ENCODE results near the gene SLC6A18. TPM values are rescaled to one million over a fixed set of nuclear protein-coding genes. Genes with fewer than 3 reads are reported as not detected.

Gene SLC6A18
- polyA plus RNA-seq, 1 of the 3 experiments (the other 2 are of a cell fraction) = not detected

DNA sequence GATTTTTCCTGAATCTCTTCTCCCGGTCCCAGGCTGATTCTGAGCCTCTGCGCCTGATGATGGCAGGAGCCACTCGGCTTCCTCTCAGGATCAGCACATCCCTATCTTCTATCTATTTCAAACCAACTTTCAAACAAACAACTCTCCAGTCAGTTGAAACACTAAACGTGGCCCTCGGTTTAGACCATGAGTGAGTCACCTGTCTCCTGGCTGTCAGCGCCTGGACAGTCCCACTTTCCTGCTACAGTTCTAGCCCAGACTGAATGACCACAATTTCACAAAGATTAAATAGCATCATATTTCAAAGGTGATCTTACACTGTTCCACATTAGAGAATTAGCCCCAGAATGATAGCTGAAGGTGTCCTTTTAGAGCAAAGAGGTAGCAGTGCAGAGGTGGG is 17.6 kb upstream of the SLC6A18 start:
- Histone ChIP-seq H3K9me2 (no peaks in the 10 kb centered on the region), H2AFZ (ENCODE audit: low read depth) (no peak overlapping the region)
- CTCF ChIA-PET = interaction anchor here (1.3 to 2.8 kb wide), 4 partner anchors 13 to 437 kb away, joined by 5 to 23 read pairs (median 6); no protein-coding TSS in a partner anchor

More for the DNA sequence above, 17.6 kb upstream of the SLC6A18 start:
- POLR2A ChIA-PET = no interaction called here
- no peaks in the 10 kb centered on the region for H3K36me3 ChIP-seq (replicated peaks in 1 of 2; ENCODE audit: control insufficient read depth in 1 of 2, insufficient read depth in 2 of 2, low read length in 1 of 2)
- H3K27me3 ChIP-seq (ENCODE audit: insufficient read depth) = peaks cover 48% of the 10 kb centered on the region
- H3K27ac ChIP-seq (ENCODE audit: low read depth in 2 of 2, low read length in 1 of 2) = no peak overlapping the region
- H3K9me3 ChIP-seq = no peaks in the 10 kb centered on the region
- TF ChIP-seq SIN3A (IDR thresholded peaks at IDR 0.05; ENCODE audit: borderline replicate concordance, low read depth, low read length) (no peak), FOSL2 (IDR thresholded peaks at IDR 0.05; ENCODE audit: borderline replicate concordance, low read depth) (no peak), POLR2AphosphoS5 (IDR thresholded peaks at IDR 0.05; ENCODE audit: low read depth, low read length) (no peak), MEF2A (IDR thresholded peaks at IDR 0.05; ENCODE audit: borderline replicate concordance, low read depth) (no peak), RFX5 (IDR thresholded peaks at IDR 0.05; ENCODE audit: low read length) (no peak), TEAD4 (IDR thresholded peaks at IDR 0.05; ENCODE audit: borderline replicate concordance, insufficient read depth) (no peak), RAD21 (IDR thresholded peaks at IDR 0.05; ENCODE audit: low read length) (no peak), SMC3 (IDR thresholded peaks at IDR 0.05; ENCODE audit: low read depth, low read length) (no peak)
- TF ChIP-seq, protein P1, sequence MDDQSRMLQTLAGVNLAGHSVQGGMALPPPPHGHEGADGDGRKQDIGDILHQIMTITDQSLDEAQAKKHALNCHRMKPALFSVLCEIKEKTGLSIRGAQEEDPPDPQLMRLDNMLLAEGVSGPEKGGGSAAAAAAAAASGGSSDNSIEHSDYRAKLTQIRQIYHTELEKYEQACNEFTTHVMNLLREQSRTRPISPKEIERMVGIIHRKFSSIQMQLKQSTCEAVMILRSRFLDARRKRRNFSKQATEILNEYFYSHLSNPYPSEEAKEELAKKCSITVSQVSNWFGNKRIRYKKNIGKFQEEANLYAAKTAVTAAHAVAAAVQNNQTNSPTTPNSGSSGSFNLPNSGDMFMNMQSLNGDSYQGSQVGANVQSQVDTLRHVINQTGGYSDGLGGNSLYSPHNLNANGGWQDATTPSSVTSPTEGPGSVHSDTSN (IDR thresholded peaks at IDR 0.05) = no peak
- TF ChIP-seq, protein P2, sequence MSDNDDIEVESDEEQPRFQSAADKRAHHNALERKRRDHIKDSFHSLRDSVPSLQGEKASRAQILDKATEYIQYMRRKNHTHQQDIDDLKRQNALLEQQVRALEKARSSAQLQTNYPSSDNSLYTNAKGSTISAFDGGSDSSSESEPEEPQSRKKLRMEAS (IDR thresholded peaks at IDR 0.05; ENCODE audit: low read depth) = no peak
- TF ChIP-seq, protein P3, sequence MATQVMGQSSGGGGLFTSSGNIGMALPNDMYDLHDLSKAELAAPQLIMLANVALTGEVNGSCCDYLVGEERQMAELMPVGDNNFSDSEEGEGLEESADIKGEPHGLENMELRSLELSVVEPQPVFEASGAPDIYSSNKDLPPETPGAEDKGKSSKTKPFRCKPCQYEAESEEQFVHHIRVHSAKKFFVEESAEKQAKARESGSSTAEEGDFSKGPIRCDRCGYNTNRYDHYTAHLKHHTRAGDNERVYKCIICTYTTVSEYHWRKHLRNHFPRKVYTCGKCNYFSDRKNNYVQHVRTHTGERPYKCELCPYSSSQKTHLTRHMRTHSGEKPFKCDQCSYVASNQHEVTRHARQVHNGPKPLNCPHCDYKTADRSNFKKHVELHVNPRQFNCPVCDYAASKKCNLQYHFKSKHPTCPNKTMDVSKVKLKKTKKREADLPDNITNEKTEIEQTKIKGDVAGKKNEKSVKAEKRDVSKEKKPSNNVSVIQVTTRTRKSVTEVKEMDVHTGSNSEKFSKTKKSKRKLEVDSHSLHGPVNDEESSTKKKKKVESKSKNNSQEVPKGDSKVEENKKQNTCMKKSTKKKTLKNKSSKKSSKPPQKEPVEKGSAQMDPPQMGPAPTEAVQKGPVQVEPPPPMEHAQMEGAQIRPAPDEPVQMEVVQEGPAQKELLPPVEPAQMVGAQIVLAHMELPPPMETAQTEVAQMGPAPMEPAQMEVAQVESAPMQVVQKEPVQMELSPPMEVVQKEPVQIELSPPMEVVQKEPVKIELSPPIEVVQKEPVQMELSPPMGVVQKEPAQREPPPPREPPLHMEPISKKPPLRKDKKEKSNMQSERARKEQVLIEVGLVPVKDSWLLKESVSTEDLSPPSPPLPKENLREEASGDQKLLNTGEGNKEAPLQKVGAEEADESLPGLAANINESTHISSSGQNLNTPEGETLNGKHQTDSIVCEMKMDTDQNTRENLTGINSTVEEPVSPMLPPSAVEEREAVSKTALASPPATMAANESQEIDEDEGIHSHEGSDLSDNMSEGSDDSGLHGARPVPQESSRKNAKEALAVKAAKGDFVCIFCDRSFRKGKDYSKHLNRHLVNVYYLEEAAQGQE (IDR thresholded peaks at IDR 0.05; ENCODE audit: low read depth, low read length) = no peak
- TF ChIP-seq, protein P4, sequence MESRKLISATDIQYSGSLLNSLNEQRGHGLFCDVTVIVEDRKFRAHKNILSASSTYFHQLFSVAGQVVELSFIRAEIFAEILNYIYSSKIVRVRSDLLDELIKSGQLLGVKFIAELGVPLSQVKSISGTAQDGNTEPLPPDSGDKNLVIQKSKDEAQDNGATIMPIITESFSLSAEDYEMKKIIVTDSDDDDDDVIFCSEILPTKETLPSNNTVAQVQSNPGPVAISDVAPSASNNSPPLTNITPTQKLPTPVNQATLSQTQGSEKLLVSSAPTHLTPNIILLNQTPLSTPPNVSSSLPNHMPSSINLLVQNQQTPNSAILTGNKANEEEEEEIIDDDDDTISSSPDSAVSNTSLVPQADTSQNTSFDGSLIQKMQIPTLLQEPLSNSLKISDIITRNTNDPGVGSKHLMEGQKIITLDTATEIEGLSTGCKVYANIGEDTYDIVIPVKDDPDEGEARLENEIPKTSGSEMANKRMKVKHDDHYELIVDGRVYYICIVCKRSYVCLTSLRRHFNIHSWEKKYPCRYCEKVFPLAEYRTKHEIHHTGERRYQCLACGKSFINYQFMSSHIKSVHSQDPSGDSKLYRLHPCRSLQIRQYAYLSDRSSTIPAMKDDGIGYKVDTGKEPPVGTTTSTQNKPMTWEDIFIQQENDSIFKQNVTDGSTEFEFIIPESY (IDR thresholded peaks at IDR 0.05; ENCODE audit: borderline replicate concordance, low read depth) = no peak
- TF ChIP-seq, protein P5, sequence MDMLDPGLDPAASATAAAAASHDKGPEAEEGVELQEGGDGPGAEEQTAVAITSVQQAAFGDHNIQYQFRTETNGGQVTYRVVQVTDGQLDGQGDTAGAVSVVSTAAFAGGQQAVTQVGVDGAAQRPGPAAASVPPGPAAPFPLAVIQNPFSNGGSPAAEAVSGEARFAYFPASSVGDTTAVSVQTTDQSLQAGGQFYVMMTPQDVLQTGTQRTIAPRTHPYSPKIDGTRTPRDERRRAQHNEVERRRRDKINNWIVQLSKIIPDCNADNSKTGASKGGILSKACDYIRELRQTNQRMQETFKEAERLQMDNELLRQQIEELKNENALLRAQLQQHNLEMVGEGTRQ (IDR thresholded peaks at IDR 0.05; ENCODE audit: borderline replicate concordance, low read depth, low read length) = no peak
- TF ChIP-seq, protein P6, sequence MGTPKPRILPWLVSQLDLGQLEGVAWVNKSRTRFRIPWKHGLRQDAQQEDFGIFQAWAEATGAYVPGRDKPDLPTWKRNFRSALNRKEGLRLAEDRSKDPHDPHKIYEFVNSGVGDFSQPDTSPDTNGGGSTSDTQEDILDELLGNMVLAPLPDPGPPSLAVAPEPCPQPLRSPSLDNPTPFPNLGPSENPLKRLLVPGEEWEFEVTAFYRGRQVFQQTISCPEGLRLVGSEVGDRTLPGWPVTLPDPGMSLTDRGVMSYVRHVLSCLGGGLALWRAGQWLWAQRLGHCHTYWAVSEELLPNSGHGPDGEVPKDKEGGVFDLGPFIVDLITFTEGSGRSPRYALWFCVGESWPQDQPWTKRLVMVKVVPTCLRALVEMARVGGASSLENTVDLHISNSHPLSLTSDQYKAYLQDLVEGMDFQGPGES (IDR thresholded peaks at IDR 0.05; ENCODE audit: low read depth, low read length) = no peak
- no peak overlapping the region for H3K4me3 ChIP-seq (ENCODE audit: low read depth in 2 of 2, low read length in 1 of 2)
- no peak for DNase-seq
- H3K9ac ChIP-seq = no peak overlapping the region
- WGBS (ENCODE audit: low lambda C conversion rate) = 40% methylated on average over 6 of the region's 6 CpGs
- H4K20me1 ChIP-seq (ENCODE audit: insufficient read depth) = no peaks in the 10 kb centered on the region
- no peaks in the 10 kb centered on the region for H3K79me2 ChIP-seq (ENCODE audit: insufficient read depth)
- H3K4me1 ChIP-seq (ENCODE audit: control insufficient read depth in 1 of 2, insufficient read depth in 2 of 2, low read depth in 1 of 2, low read length in 1 of 2) = no peaks in the 10 kb centered on the region
- H3F3A ChIP-seq (replicated peaks; ENCODE audit: insufficient read depth) = no peaks in the 10 kb centered on the region
- no peak overlapping the region for H3K4me2 ChIP-seq

Data from SK-N-SH (cell line).